ENCODE measurements around the gene ASB14.

ASB14 gene

DNA sequence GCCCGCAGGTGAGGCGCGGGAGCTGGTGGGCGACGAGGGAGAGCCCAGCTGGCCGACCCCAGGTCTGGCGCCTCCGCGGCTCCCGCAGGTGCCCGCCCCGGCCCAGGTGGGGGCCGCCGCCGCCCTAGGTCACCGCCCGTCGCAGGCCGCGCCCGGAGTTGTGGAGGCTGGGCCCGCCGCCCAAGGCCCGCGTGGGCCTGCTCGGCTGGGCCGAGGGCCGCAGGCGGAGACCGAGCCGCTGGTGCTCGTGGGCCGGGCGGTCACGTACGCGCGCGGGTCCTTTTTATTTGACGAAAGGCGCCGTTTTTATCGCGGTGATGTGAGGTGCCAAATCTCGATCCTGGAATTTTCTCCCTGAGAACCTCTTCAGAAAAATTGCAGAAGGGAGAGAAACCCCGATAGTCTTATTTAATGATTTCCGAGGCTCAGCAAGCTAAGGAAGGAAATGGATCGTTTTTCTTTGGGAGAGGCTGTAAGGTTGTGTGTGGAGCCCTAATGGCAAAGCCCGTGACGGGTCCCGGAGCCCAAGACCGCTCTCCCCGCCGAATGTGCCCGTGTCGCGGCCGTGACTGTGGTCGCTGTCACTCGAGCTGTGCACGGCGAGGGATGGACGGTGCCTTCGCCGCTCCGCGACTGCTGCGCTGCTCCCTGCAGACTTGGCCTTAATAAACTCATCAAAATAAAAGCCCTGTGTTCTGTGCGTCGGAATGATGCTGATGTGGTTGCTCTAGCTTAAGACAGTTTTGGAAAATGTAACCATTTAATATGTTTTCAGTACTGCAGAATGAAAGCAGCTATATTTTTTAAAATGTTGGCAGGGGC is 64.3 kb downstream of the ASB14 start:
- H3K4me1 ChIP-seq (ENCODE audit: control insufficient read depth in 5 of 5, insufficient read depth in 5 of 5, low read length in 5 of 5), result peaks cover 0 to 23% (median 19%) of the 10 kb centered on the region in 5 donors
- no peaks in the 10 kb centered on the region for H3K27me3 ChIP-seq (ENCODE audit: control insufficient read depth in 5 of 5, insufficient read depth in 4 of 5, low read length in 5 of 5)
- H3K9me3 ChIP-seq (ENCODE audit: control insufficient read depth in 5 of 5, low read length in 5 of 5), result no peaks in the 10 kb centered on the region
- peak overlapping the region; percentile 91 for H3K27ac ChIP-seq (ENCODE audit: low read depth, low read length)
- H3K36me3 ChIP-seq (ENCODE audit: control insufficient read depth in 5 of 5, insufficient read depth in 5 of 5, low read length in 5 of 5), result no peaks in the 10 kb centered on the region
- peak overlapping the region; percentile 56 to 87 (median 83) for H3K9ac ChIP-seq (ENCODE audit: low read length in 5 of 5)
- peak overlapping the region; percentile 70 to 93 (median 84) for H3K4me3 ChIP-seq (ENCODE audit: low read depth in 1 of 5, low read length in 5 of 5)

DNA sequence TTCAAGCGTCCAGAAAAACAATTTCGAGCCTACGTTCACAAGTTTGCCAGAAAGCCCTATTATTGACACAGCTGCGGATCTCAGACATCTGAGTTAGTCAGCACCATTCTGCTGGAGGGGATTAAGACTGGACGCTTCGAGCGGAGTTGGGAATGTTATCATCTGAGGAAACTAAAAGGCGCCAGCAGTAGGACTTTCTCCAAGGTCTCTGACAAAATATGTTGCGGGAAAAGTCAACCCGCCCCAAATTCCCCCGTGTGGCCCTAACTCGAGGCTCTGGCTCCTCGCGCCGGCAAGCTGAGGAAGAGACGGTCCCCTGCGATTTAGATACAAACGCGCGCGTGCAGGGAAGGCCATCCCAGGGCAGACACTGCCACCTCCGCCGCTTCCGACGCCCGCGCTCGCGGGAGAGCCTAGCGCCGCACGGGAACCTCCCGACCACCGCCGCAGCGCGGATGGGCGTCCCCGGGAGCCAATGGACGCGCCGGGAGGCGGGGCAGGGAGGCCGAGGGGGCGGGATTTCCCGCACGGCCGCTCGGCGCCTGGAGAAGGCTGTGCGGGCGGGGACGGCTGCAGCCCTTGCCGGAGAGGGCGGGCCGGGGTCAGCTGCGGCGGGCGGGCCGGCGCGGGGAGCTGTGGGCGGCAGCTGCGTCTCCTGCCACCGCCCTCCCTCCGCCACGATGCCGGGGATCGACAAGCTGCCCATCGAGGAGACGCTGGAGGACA is 65.1 kb downstream of the ASB14 start, which contains the start of gene APPL1:
Gene APPL1 (plus strand): TSS at position 526 of the 726 bp plus-strand sequence. CDS start 155 bp downstream, at position 681.
- Histone ChIP-seq H3K27me3 (ENCODE audit: control insufficient read depth in 5 of 5, insufficient read depth in 4 of 5, low read length in 5 of 5) (no peaks in the 10 kb centered on the region), H3K36me3 (ENCODE audit: control insufficient read depth in 5 of 5, insufficient read depth in 5 of 5, low read length in 5 of 5) (no peaks in the 10 kb centered on the region), H3K4me1 (ENCODE audit: control insufficient read depth in 5 of 5, insufficient read depth in 5 of 5, low read length in 5 of 5) (peaks cover 0 to 23% (median 19%) of the 10 kb centered on the region in 5 donors), H3K4me3 (ENCODE audit: low read depth in 1 of 5, low read length in 5 of 5) (peak within 1 kb of the TSS; percentile 70 to 93 (median 84)), H3K27ac (ENCODE audit: low read depth, low read length) (peak within 1 kb of the TSS; percentile 91), H3K9ac (ENCODE audit: low read length in 5 of 5) (peak within 1 kb of the TSS; percentile 56 to 87 (median 83)), H3K9me3 (ENCODE audit: control insufficient read depth in 5 of 5, low read length in 5 of 5) (no peaks in the 10 kb centered on the region)

DNA sequence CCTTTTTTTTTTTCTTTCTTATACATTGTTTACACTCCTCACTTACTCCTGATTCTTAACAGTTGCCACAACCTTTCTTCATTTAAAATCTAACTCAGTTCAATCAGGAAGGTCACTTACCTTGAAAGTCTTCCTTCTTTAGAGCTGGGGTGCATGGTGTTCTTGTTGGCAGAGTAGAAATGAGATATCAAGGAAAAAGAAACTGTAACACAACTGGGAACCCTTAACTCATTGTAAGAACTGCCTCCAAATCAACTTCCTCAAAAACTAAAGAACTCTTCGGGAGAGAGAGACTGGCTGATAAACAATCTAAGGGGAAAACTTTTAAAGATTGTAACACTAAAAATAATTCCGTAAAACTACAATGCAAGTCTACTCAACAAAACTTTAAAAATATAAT is 66.3 kb downstream of the ASB14 start:
- Histone ChIP-seq H3K9me3 (ENCODE audit: control insufficient read depth in 5 of 5, low read length in 5 of 5) (no peaks in the 10 kb centered on the region), H3K4me1 (ENCODE audit: control insufficient read depth in 5 of 5, insufficient read depth in 5 of 5, low read length in 5 of 5) (peaks cover 0 to 23% (median 19%) of the 10 kb centered on the region in 5 donors), H3K27ac (ENCODE audit: low read depth, low read length) (no peak overlapping the region), H3K36me3 (ENCODE audit: control insufficient read depth in 5 of 5, insufficient read depth in 5 of 5, low read length in 5 of 5) (no peaks in the 10 kb centered on the region), H3K27me3 (ENCODE audit: control insufficient read depth in 5 of 5, insufficient read depth in 4 of 5, low read length in 5 of 5) (no peaks in the 10 kb centered on the region), H3K4me3 (ENCODE audit: low read depth in 1 of 5, low read length in 5 of 5) (no peak overlapping the region), H3K9ac (ENCODE audit: low read length in 5 of 5) (peak overlapping the region in 1 of 5 donors; percentile 73)

DNA sequence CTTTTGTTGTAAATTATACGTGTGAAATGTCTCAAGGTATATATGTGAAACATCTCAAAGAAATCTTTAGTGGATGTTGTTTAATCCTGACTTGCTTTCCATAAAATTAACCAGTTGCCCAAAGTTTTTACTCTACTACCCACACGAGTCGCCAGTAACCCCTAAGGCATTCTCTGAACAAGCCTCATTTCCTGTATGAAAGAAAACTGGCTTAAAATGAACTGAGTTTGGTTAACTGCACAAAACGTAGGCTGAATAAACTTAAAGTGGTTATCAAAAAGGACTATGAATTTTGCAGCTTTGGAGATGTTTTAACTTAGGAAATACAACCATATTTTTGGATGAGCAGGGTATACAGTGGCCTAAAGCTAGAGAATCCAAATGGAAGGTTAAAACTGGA is 67.6 kb downstream of the ASB14 start:
- Histone ChIP-seq H3K9me3 (ENCODE audit: control insufficient read depth in 5 of 5, low read length in 5 of 5) (no peaks in the 10 kb centered on the region), H3K4me3 (ENCODE audit: low read depth in 1 of 5, low read length in 5 of 5) (no peak overlapping the region), H3K4me1 (ENCODE audit: control insufficient read depth in 5 of 5, insufficient read depth in 5 of 5, low read length in 5 of 5) (peaks cover 0 to 23% (median 18%) of the 10 kb centered on the region in 5 donors), H3K27ac (ENCODE audit: low read depth, low read length) (no peak overlapping the region), H3K9ac (ENCODE audit: low read length in 5 of 5) (no peak overlapping the region), H3K27me3 (ENCODE audit: control insufficient read depth in 5 of 5, insufficient read depth in 4 of 5, low read length in 5 of 5) (no peaks in the 10 kb centered on the region), H3K36me3 (ENCODE audit: control insufficient read depth in 5 of 5, insufficient read depth in 5 of 5, low read length in 5 of 5) (no peaks in the 10 kb centered on the region)

DNA sequence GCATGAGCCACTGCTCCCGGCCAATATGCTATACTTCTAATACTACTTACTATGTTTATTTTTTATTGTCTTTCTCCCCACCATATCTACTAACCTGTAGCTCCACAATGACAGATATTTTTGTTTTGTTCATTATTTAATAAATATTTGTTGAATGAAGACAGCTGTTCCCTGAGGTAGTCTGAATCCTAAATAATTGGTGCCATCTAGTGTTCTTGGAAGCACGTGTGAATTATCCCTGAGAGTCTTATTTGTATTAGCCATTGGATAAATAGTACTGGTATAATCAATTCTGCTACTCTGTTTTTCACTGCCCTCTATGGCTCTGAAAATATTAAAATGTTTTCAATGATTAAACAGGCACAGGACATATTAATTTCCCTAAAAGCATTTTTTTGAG is 70.6 kb downstream of the ASB14 start:
- H3K27me3 ChIP-seq (ENCODE audit: control insufficient read depth in 5 of 5, insufficient read depth in 4 of 5, low read length in 5 of 5), result no peaks in the 10 kb centered on the region
- H3K4me3 ChIP-seq (ENCODE audit: low read depth in 1 of 5, low read length in 5 of 5), result no peak overlapping the region
- no peaks in the 10 kb centered on the region for H3K9me3 ChIP-seq (ENCODE audit: control insufficient read depth in 5 of 5, low read length in 5 of 5)
- no peak overlapping the region for H3K9ac ChIP-seq (ENCODE audit: low read length in 5 of 5)
- no peak overlapping the region for H3K27ac ChIP-seq (ENCODE audit: low read depth, low read length)
- peaks cover 0 to 4% (median 3%) of the 10 kb centered on the region in 5 donors for H3K4me1 ChIP-seq (ENCODE audit: control insufficient read depth in 5 of 5, insufficient read depth in 5 of 5, low read length in 5 of 5)
- no peaks in the 10 kb centered on the region for H3K36me3 ChIP-seq (ENCODE audit: control insufficient read depth in 5 of 5, insufficient read depth in 5 of 5, low read length in 5 of 5)
